Esophagus (tissue), 2 donors: Measurements from ENCODE around the gene TUBB3. TPM values are rescaled to one million over a fixed set of nuclear protein-coding genes. Genes with fewer than 3 reads are reported as not detected.

ENCODE experiments used
- H3K27ac ChIP-seq, 2 donors: one replicate each; pipeline ENCODE4 v1.5.1; 2013; ENCODE audit warnings: low read depth in 2 of 2, mild to moderate bottlenecking in 2 of 2, inconsistent platforms in 1 of 2, low read length in 1 of 2, moderate library complexity in 1 of 2
- H3K27me3 ChIP-seq, 2 donors: one replicate each; pipeline ENCODE4 v1.6.1; 2013; ENCODE audit warnings: low read length in 2 of 2, control low read depth in 1 of 2, mild to moderate bottlenecking in 1 of 2; ENCODE audit not compliant: insufficient read depth in 2 of 2, control insufficient read depth in 1 of 2
- H3K36me3 ChIP-seq, 2 donors: one replicate each; pipeline ENCODE4 v1.6.1; 2013; ENCODE audit warnings: low read length in 1 of 2; ENCODE audit not compliant: control insufficient read depth in 2 of 2, insufficient read depth in 2 of 2
- H3K4me1 ChIP-seq, 2 donors: one replicate each; pipeline ENCODE4 v1.6.1; 2013; ENCODE audit warnings: low read length in 1 of 2; ENCODE audit not compliant: control insufficient read depth in 2 of 2, insufficient read depth in 2 of 2
- H3K4me3 ChIP-seq, 2 donors: one replicate each; pipeline ENCODE4 v1.5.1; 2013; ENCODE audit warnings: low read length in 2 of 2, mild to moderate bottlenecking in 2 of 2, low read depth in 1 of 2, moderate library complexity in 1 of 2
- H3K9me3 ChIP-seq, 2 donors: one replicate each; pipeline ENCODE4 v1.6.1; 2013; ENCODE audit warnings: mild to moderate bottlenecking in 2 of 2, low read depth in 1 of 2, low read length in 1 of 2, moderate library complexity in 1 of 2; ENCODE audit not compliant: control insufficient read depth in 2 of 2, insufficient read depth in 1 of 2
- WGBS, 2 donors: extraction: QIAGEN DNeasy Blood & Tissue Kit; methylation state at CpG; one replicate each; pipeline ENCODE4 v1.1.7; 2013; 5-methylcytosine and 5-hydroxymethylcytosine counted together
- polyA plus RNA-seq, 2 donors: library from polyadenylated mRNA; stranded (reverse); fragments of 200-250 nt; gene quantifications; one replicate each; pipeline ENCODE4 v1.2.3, GENCODE V29; 2013
- donor health status: healthy with polysubstance abuse.
- donor health status: Bipolar disorder and iron deficiency.

TUBB3 gene
- polyA plus RNA-seq, 2 donors, result 0.16 to 1.5 TPM

GRCh38 chr16:89972244-89973234 is 49.4 kb downstream of the TUBB3 start:
- no peaks in the 10 kb centered on the region for H3K27me3 ChIP-seq
- H3K27ac ChIP-seq, result peak overlapping the region; percentile 90 to 94
- peaks cover 0 to 6% of the 10 kb centered on the region in 2 donors for H3K36me3 ChIP-seq
- peaks cover 0 to 5% of the 10 kb centered on the region in 2 donors for H3K9me3 ChIP-seq
- H3K4me1 ChIP-seq, result peaks cover 0 to 7% of the 10 kb centered on the region in 2 donors
- WGBS, 2 donors, result 0 to 1% methylated on average over 82 to 104 of the region's 104 CpGs
- peak overlapping the region; percentile 93 to 99 for H3K4me3 ChIP-seq

GRCh38 chr16:89973235-89973634 is 50.1 kb downstream of the TUBB3 start:
- 10 to 12% methylated on average over 14 of the region's 14 CpGs for WGBS, 2 donors
- H3K9me3 ChIP-seq, result peaks cover 0 to 5% of the 10 kb centered on the region in 2 donors
- peak overlapping the region; percentile 90 to 94 for H3K27ac ChIP-seq
- peaks cover 0 to 13% of the 10 kb centered on the region in 2 donors for H3K36me3 ChIP-seq
- H3K4me3 ChIP-seq, result peak overlapping the region; percentile 93 to 99
- H3K4me1 ChIP-seq, result peaks cover 0 to 7% of the 10 kb centered on the region in 2 donors
- H3K27me3 ChIP-seq, result no peaks in the 10 kb centered on the region

- Histone ChIP-seq H3K4me1 (peaks cover 0 to 7% of the 10 kb centered on the region in 2 donors), H3K36me3 (peaks cover 0 to 15% of the 10 kb centered on the region in 2 donors), H3K9me3 (peaks cover 0 to 5% of the 10 kb centered on the region in 2 donors), H3K4me3 (peak overlapping the region in 1 of 2 donors; percentile 93), H3K27ac (no peak overlapping the region), H3K27me3 (no peaks in the 10 kb centered on the region)
- 78 to 87% methylated on average over 13 of the region's 13 CpGs for WGBS, 2 donors
These were observed 50.7 kb downstream of the TUBB3 start for GRCh38 chr16:89973654-89974335.

- H3K4me3 ChIP-seq, result no peak overlapping the region
- WGBS, 2 donors, result 80 to 93% methylated on average over 2 of the region's 2 CpGs
- no peaks in the 10 kb centered on the region for H3K27me3 ChIP-seq
- peaks cover 0 to 21% of the 10 kb centered on the region in 2 donors for H3K36me3 ChIP-seq
- peaks cover 0 to 7% of the 10 kb centered on the region in 2 donors for H3K4me1 ChIP-seq
- H3K27ac ChIP-seq, result no peak overlapping the region
- peaks cover 0 to 5% of the 10 kb centered on the region in 2 donors for H3K9me3 ChIP-seq
These were observed 51.7 kb downstream of the TUBB3 start for GRCh38 chr16:89974870-89975269.

GRCh38 chr16:89981414-89981813 is 58.3 kb downstream of the TUBB3 start:
- no peak overlapping the region for H3K4me3 ChIP-seq
- WGBS, 2 donors, result 88 to 92% methylated on average over 8 of the region's 8 CpGs
- no peaks in the 10 kb centered on the region for H3K27me3 ChIP-seq
- H3K9me3 ChIP-seq, result no peaks in the 10 kb centered on the region
- no peaks in the 10 kb centered on the region for H3K4me1 ChIP-seq
- no peak overlapping the region for H3K27ac ChIP-seq
- H3K36me3 ChIP-seq, result peaks cover 12 to 59% of the 10 kb centered on the region in 2 donors

GRCh38 chr16:89982318-89982717 is 59.2 kb downstream of the TUBB3 start:
- peaks cover 12 to 67% of the 10 kb centered on the region in 2 donors for H3K36me3 ChIP-seq
- no peak overlapping the region for H3K4me3 ChIP-seq
- 86 to 90% methylated on average over 9 of the region's 9 CpGs for WGBS, 2 donors
- H3K9me3 ChIP-seq, result no peaks in the 10 kb centered on the region
- no peak overlapping the region for H3K27ac ChIP-seq
- H3K27me3 ChIP-seq, result no peaks in the 10 kb centered on the region
- H3K4me1 ChIP-seq, result no peaks in the 10 kb centered on the region

- Histone ChIP-seq H3K27ac (no peak overlapping the region), H3K4me1 (no peaks in the 10 kb centered on the region), H3K9me3 (no peaks in the 10 kb centered on the region), H3K4me3 (no peak overlapping the region), H3K36me3 (peaks cover 12 to 59% of the 10 kb centered on the region in 2 donors), H3K27me3 (no peaks in the 10 kb centered on the region)
- 90 to 91% methylated on average over 15 of the region's 15 CpGs for WGBS, 2 donors
These were observed 60.4 kb downstream of the TUBB3 start for GRCh38 chr16:89983536-89983935.

- WGBS, 2 donors, result 88 to 95% methylated on average over 7 of the region's 7 CpGs
- H3K4me1 ChIP-seq, result peaks cover 0 to 2% of the 10 kb centered on the region in 2 donors
- H3K36me3 ChIP-seq, result peaks cover 12 to 59% of the 10 kb centered on the region in 2 donors
- H3K9me3 ChIP-seq, result no peaks in the 10 kb centered on the region
- no peaks in the 10 kb centered on the region for H3K27me3 ChIP-seq
- H3K27ac ChIP-seq, result no peak overlapping the region
- no peak overlapping the region for H3K4me3 ChIP-seq
These were observed 61.1 kb downstream of the TUBB3 start for GRCh38 chr16:89984216-89984615.

GRCh38 chr16:89985219-89985618 is 62.1 kb downstream of the TUBB3 start:
- H3K36me3 ChIP-seq, result peaks cover 12 to 56% of the 10 kb centered on the region in 2 donors
- H3K27me3 ChIP-seq, result no peaks in the 10 kb centered on the region
- no peak overlapping the region for H3K27ac ChIP-seq
- peaks cover 0 to 2% of the 10 kb centered on the region in 2 donors for H3K4me1 ChIP-seq
- WGBS, 2 donors, result 96% methylated on average over 10 of the region's 10 CpGs
- no peak overlapping the region for H3K4me3 ChIP-seq
- H3K9me3 ChIP-seq, result no peaks in the 10 kb centered on the region
